OCI-LY7 (cell line): ENCODE measurements around the gene TAF10. TPM values are rescaled to one million over a fixed set of nuclear protein-coding genes. Genes with fewer than 3 reads are reported as not detected.

Experiments
- BruUV-seq: library from RNA; stranded (reverse); fragments of 400-500 nt; replicated peaks from 2 replicates; lab custom pipeline; 2021; lab: Mats Ljungman, UMichigan
- CTCF ChIA-PET: fragments of 300-600 bp; sonication (Branson Sonifier 250); formaldehyde crosslinking; loops from one replicate; lab custom pipeline; 2022; ENCODE audit warnings: antibody characterized with exemption; ENCODE audit not compliant: unreplicated experiment; lab: Charles Lee
- POLR2A ChIA-PET: fragments of 300-600 bp; sonication (Branson Sonifier 250); formaldehyde crosslinking; loops from one replicate; lab custom pipeline; 2022; ENCODE audit warnings: antibody characterized with exemption; lab: Charles Lee
- DNase-seq: peaks from one replicate; pipeline ENCODE4 v3.0.0-alpha.2; 2015; ENCODE audit warnings: low spot score
- H2AFZ ChIP-seq: fragments of 200-600 bp; sonication (generic), shearing (Covaris generic); 2 replicates; pipeline ENCODE4 v1.6.1; 2014; ENCODE audit warnings: mild to moderate bottlenecking, antibody characterized with exemption, low read length, moderate library complexity
- H3K27ac ChIP-seq: fragments of 200-600 bp; sonication (generic); 2 replicates; pipeline ENCODE4 v1.5.1; 2014; ENCODE audit warnings: mixed run types, low read depth, mild to moderate bottlenecking, moderate library complexity, low read length, inconsistent platforms; ENCODE audit not compliant: poor library complexity, severe bottlenecking
- H3K36me3 ChIP-seq: fragments of 200-600 bp; sonication (generic); 2 replicates; pipeline ENCODE4 v1.6.1; 2014; ENCODE audit warnings: mild to moderate bottlenecking, antibody characterized with exemption, low read length, moderate library complexity, mixed read lengths; ENCODE audit not compliant: insufficient read depth
- H3K4me1 ChIP-seq: fragments of 200-600 bp; sonication (generic); 2 replicates; pipeline ENCODE4 v1.5.1; 2014; ENCODE audit warnings: mild to moderate bottlenecking, low read length; ENCODE audit not compliant: insufficient read depth, poor library complexity, severe bottlenecking
- H3K4me2 ChIP-seq: fragments of 200-600 bp; sonication (generic); 2 replicates; pipeline ENCODE4 v1.6.1; 2014; ENCODE audit warnings: mild to moderate bottlenecking, low read length
- H3K4me3 ChIP-seq: fragments of 200-600 bp; sonication (generic); 2 replicates; pipeline ENCODE4 v1.5.1; 2014; ENCODE audit warnings: mild to moderate bottlenecking, low read depth, low read length; ENCODE audit not compliant: poor library complexity, severe bottlenecking
- H3K79me2 ChIP-seq: fragments of 200-600 bp; sonication (generic); 2 replicates; pipeline ENCODE4 v1.6.1; 2016; ENCODE audit warnings: low read depth, mild to moderate bottlenecking, low read length, moderate library complexity, mixed read lengths; ENCODE audit not compliant: insufficient read depth
- H3K9me2 ChIP-seq: fragments of 200-600 bp; sonication (generic); 2 replicates; pipeline ENCODE4 v1.6.1; 2016; ENCODE audit warnings: mild to moderate bottlenecking, low read length, mixed read lengths; ENCODE audit not compliant: insufficient read depth
- H3K9me3 ChIP-seq: fragments of 200-600 bp; sonication (generic); 2 replicates; pipeline ENCODE4 v1.6.1; 2014; ENCODE audit warnings: mild to moderate bottlenecking, mixed run types, low read length, mixed read lengths
- H4K20me1 ChIP-seq: fragments of 200-600 bp; sonication (generic); 2 replicates; pipeline ENCODE4 v1.6.1; 2014; ENCODE audit warnings: mild to moderate bottlenecking, antibody characterized with exemption, low read length, moderate library complexity, mixed read lengths; ENCODE audit not compliant: insufficient read depth
- CTCF ChIP-seq: fragments of 200-600 bp; sonication (generic); conservative IDR thresholded peaks from 2 replicates; pipeline ENCODE4 v1.5.1; 2014; ENCODE audit warnings: mild to moderate bottlenecking, antibody characterized with exemption, low read length, moderate library complexity, mixed read lengths
- EZH2phosphoT487 ChIP-seq: fragments of 200-600 bp; sonication (generic); IDR thresholded peaks from 2 replicates; pipeline ENCODE4 v1.6.1; 2018; ENCODE audit warnings: low read depth, borderline replicate concordance, mild to moderate bottlenecking, mixed run types, antibody characterized with exemption, low read length, moderate library complexity, mixed read lengths
- intact Hi-C: fragments of 100-400 bp; cut with micrococcal nuclease; formaldehyde crosslinking; loops from one replicate; pipeline ENCODE4 v1.10.0; 2022; ENCODE audit not compliant: unreplicated experiment
- total RNA-seq, 2 experiments: library from RNA; depleted of rRNA in 1 of 2; stranded (reverse); fragments of >200 nt in 1 of 2; shearing (Covaris generic) in 1 of 2; gene quantifications; 2 replicates each; pipeline ENCODE4 v1.2.3, GENCODE V29; 2014 to 2022

Gene TAF10
- total RNA-seq, 2 experiments from 2014 or later: 117 to 146 TPM

GRCh38 chr11:6658647-6659046 lies 46.6 kb upstream of the TAF10 start:
- TF ChIP-seq CTCF (no peak), EZH2phosphoT487 (no peak)
- H3K4me2 ChIP-seq: no peak overlapping the region
- ChIA-PET POLR2A (interaction anchor here (1.0 kb wide), 2 partner anchors 10 to 13 kb away, joined by 3 to 4 read pairs; no protein-coding TSS in a partner anchor), CTCF (interaction anchor here (1.2 kb wide), 1 partner anchor 12 kb away, joined by 3 read pairs; no protein-coding TSS in a partner anchor)
- no peak overlapping the region for H3K27ac ChIP-seq
- H3K9me3 ChIP-seq: no peaks in the 10 kb centered on the region
- H3K4me3 ChIP-seq: no peak overlapping the region
- no peak overlapping the region for H2AFZ ChIP-seq
- no peaks in the 10 kb centered on the region for H3K4me1 ChIP-seq
- H3K9me2 ChIP-seq: no peaks in the 10 kb centered on the region
- intact Hi-C loops: no loop called here
- BruUV-seq: no TSS peak
- H4K20me1 ChIP-seq: no peaks in the 10 kb centered on the region
- H3K36me3 ChIP-seq: no peaks in the 10 kb centered on the region
- no peak for DNase-seq
- no peaks in the 10 kb centered on the region for H3K79me2 ChIP-seq

DNA sequence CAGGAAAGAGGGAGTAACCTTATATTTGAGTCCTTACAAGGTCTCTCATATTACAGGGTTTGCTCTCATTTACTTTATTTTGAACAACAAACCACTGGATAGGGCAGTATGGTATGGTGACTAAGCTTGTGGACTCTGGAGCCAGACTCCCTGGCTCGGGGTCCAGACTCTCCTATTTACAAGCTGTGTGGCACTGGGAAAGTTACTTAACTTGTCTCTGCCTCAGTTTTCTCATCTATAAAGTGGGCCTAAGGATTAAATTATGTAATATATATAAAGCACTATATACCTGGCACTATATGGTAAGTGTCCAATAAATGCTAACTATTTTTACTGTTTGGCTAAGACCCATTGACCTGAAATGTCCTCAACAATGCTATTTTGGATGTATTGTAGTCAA lies 45.3 kb upstream of the TAF10 start:
- Histone ChIP-seq H3K27ac (no peak overlapping the region), H3K4me1 (no peaks in the 10 kb centered on the region), H3K4me2 (no peak overlapping the region), H3K9me3 (no peaks in the 10 kb centered on the region), H3K36me3 (no peaks in the 10 kb centered on the region), H2AFZ (no peak overlapping the region), H3K79me2 (no peaks in the 10 kb centered on the region), H4K20me1 (no peaks in the 10 kb centered on the region), H3K4me3 (no peak overlapping the region), H3K9me2 (no peaks in the 10 kb centered on the region)
- POLR2A ChIA-PET: interaction anchor here (0.9 to 1.1 kb wide), 2 partner anchors 8 to 10 kb away, joined by 3 read pairs; no protein-coding TSS in a partner anchor
- no TSS peak for BruUV-seq
- no peak for TF ChIP-seq CTCF
- CTCF ChIA-PET: no interaction called here
- no peak for DNase-seq
- intact Hi-C loops: no loop called here

GRCh38 chr11:6656936-6657335 lies 44.9 kb upstream of the TAF10 start:
- ChIA-PET CTCF (no interaction called here), POLR2A (interaction anchor here (1.1 kb wide), 1 partner anchor 8 kb away, joined by 3 read pairs; no protein-coding TSS in a partner anchor)
- no peak overlapping the region for H2AFZ ChIP-seq
- no peaks in the 10 kb centered on the region for H3K9me2 ChIP-seq
- no peak overlapping the region for H3K4me3 ChIP-seq
- TF ChIP-seq EZH2phosphoT487 (no peak), CTCF (no peak)
- intact Hi-C loops: no loop called here
- H3K36me3 ChIP-seq: no peaks in the 10 kb centered on the region
- no peak overlapping the region for H3K27ac ChIP-seq
- no TSS peak for BruUV-seq
- no peaks in the 10 kb centered on the region for H4K20me1 ChIP-seq
- no peaks in the 10 kb centered on the region for H3K4me1 ChIP-seq
- H3K9me3 ChIP-seq: no peaks in the 10 kb centered on the region
- H3K79me2 ChIP-seq: no peaks in the 10 kb centered on the region
- DNase-seq: no peak
- H3K4me2 ChIP-seq: no peak overlapping the region
